Measurements from ENCODE around the gene ZNF343. TPM values are rescaled to one million over a fixed set of nuclear protein-coding genes. Genes with fewer than 3 reads are reported as not detected.

The ZNF343 gene
- total RNA-seq, 1 experiment from 2014 or later, result 12.0 TPM

- Histone ChIP-seq H3K36me3 (ENCODE audit: control insufficient read depth in 1 of 2, insufficient read depth in 2 of 2, low read length in 2 of 2) (no peaks in the 10 kb centered on the region), H3K79me2 (ENCODE audit: insufficient read depth, low read length) (no peaks in the 10 kb centered on the region), H3K9ac (ENCODE audit: low read length) (peak overlapping the region; percentile 79), H2AFZ (ENCODE audit: low read depth, low read length, poor library complexity, severe bottlenecking) (peak overlapping the region; percentile 55), H3K27ac (ENCODE audit: low read depth, low read length) (peak overlapping the region; percentile 52), H3K4me2 (ENCODE audit: low read length) (peak overlapping the region; percentile 94), H3K4me3 (replicated peaks in 1 of 2; ENCODE audit: low read depth in 1 of 2, low read length in 2 of 2) (peak overlapping the region; percentile 60 to 70), H4K20me1 (ENCODE audit: insufficient read depth) (no peaks in the 10 kb centered on the region), H3K27me3 (ENCODE audit: insufficient read depth, low read length) (no peaks in the 10 kb centered on the region), H3K4me1 (ENCODE audit: control insufficient read depth in 1 of 2, insufficient read depth in 2 of 2, low read length in 2 of 2) (peaks cover 3 to 23% of the 10 kb centered on the region in 2 experiments), H3K9me3 (ENCODE audit: control insufficient read depth in 1 of 2, insufficient read depth in 1 of 2, low read depth in 1 of 2, low read length in 2 of 2) (no peaks in the 10 kb centered on the region), H3K9me2 (ENCODE audit: insufficient read depth) (no peaks in the 10 kb centered on the region)
- DNase-seq (ENCODE audit: low read depth, low spot score) (no peak), ATAC-seq (peak; percentile 76)
- intact Hi-C loops (cut with micrococcal nuclease), result loop anchor here (5.0 kb wide), 1 partner anchor 122 kb away; no protein-coding TSS in a partner anchor
- TF ChIP-seq ZFX (IDR thresholded peaks at IDR 0.05), result peak; percentile 55; the same call in 1 of the 2 replicates
- TF ChIP-seq CEBPB (IDR thresholded peaks at IDR 0.05; ENCODE audit: low read depth), result no peak
- TF ChIP-seq POLR2AphosphoS5 (IDR thresholded peaks at IDR 0.05; ENCODE audit: low read depth, low read length), result peak; percentile 12; the same call in 1 of the 2 replicates
- TF ChIP-seq POLR2A (IDR thresholded peaks at IDR 0.05; ENCODE audit: borderline replicate concordance, extremely low read depth, insufficient read depth, insufficient read length), result peak; percentile 20
- TF ChIP-seq SP1 (IDR thresholded peaks at IDR 0.05; ENCODE audit: low read depth), result no peak
- no peak for TF ChIP-seq MAX (IDR thresholded peaks at IDR 0.05)
- ChIA-PET CTCF (interaction anchor here (0.6 to 3.7 kb wide), 9 partner anchors 10 to 122 kb away, joined by 3 to 28 read pairs (median 6); partner anchors contain the start of genes SNRPB, TMC2 and ZNF343), POLR2A (interaction anchor here (0.7 to 1.0 kb wide), 3 partner anchors 10 to 46 kb away, joined by 3 to 7 read pairs (median 3); no protein-coding TSS in a partner anchor), RAD21 (ENCODE audit: low non-redundant PET in 1 of 2, low total read pairs in 2 of 2, uncharacterized antibody in 2 of 2, unreplicated experiment in 2 of 2) (no interaction called here)
- TSS peak; percentile 69 for BruUV-seq (replicated peaks)
These were observed 16.2 kb upstream of the ZNF343 start for GRCh38 chr20:2524709-2525506.

DNA sequence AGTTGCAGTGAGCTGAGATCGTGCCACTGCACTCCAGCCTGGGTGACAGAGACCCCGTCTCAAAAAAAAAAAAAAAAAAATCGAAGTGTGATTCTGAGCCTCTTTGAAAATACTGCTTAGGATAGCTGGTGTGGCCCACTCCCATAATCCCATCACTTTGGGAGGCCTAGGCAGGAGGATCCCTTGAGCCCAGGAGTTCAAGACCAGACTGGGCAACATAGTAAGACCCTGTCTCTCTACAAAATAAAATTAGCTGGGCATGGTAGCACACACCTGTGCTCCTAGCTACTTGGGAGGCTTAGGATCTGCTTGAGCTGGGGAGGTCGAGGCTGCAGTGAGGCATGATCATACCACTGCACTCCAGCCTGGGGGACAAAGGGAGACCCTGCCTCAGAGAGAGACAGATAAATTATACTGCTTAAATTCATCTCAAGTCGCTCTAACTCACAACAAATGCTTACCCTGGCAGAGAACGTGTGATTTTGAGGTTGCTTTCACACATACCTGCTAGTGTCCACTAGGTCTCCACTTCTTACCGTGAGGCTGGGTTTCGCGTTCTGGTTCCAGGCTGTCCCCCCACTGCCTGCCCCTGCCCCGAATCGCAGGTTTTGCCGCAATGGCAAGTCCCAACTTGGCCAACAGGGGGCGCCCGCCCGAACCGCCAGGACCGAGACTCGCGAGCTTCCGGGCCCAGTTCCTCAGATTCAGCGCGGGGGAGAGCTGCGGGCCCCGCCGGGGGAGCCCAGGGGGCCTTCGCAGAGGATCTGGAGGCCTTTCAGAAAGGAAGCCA is 15.4 kb upstream of the ZNF343 start:
- Histone ChIP-seq H3K9me3 (ENCODE audit: control insufficient read depth in 1 of 2, insufficient read depth in 1 of 2, low read depth in 1 of 2, low read length in 2 of 2) (no peaks in the 10 kb centered on the region), H4K20me1 (ENCODE audit: insufficient read depth) (no peaks in the 10 kb centered on the region), H3K4me1 (ENCODE audit: control insufficient read depth in 1 of 2, insufficient read depth in 2 of 2, low read length in 2 of 2) (peaks cover 3 to 23% of the 10 kb centered on the region in 2 experiments), H3K4me2 (ENCODE audit: low read length) (peak overlapping the region; percentile 94), H3K9ac (ENCODE audit: low read length) (peak overlapping the region; percentile 79), H3K27me3 (ENCODE audit: insufficient read depth, low read length) (no peaks in the 10 kb centered on the region), H2AFZ (ENCODE audit: low read depth, low read length, poor library complexity, severe bottlenecking) (peak overlapping the region; percentile 55), H3K9me2 (ENCODE audit: insufficient read depth) (no peaks in the 10 kb centered on the region), H3K4me3 (replicated peaks in 1 of 2; ENCODE audit: low read depth in 1 of 2, low read length in 2 of 2) (peak overlapping the region; percentile 60 to 70), H3K79me2 (ENCODE audit: insufficient read depth, low read length) (no peaks in the 10 kb centered on the region), H3K36me3 (ENCODE audit: control insufficient read depth in 1 of 2, insufficient read depth in 2 of 2, low read length in 2 of 2) (no peaks in the 10 kb centered on the region), H3K27ac (ENCODE audit: low read depth, low read length) (peak overlapping the region; percentile 52)
- ChIA-PET RAD21 (ENCODE audit: low non-redundant PET in 1 of 2, low total read pairs in 2 of 2, uncharacterized antibody in 2 of 2, unreplicated experiment in 2 of 2) (no interaction called here), CTCF (interaction anchor here (0.6 to 3.7 kb wide), 14 partner anchors 8 to 1603 kb away, joined by 3 to 28 read pairs (median 4); partner anchors contain the start of genes SNRPB, TMC2 and ZNF343), POLR2A (interaction anchor here (0.8 to 1.0 kb wide), 3 partner anchors 9 to 53 kb away, joined by 3 to 7 read pairs (median 3); partner anchors contain the start of gene SNRPB)
- ATAC-seq, result peak; percentile 77
- BruUV-seq (replicated peaks), result no TSS peak
- TF ChIP-seq CTCF (IDR thresholded peaks at IDR 0.05 in 2 of 3, conservative IDR thresholded peaks at IDR 0.05 in 1 of 3; ENCODE audit: borderline replicate concordance in 1 of 3, insufficient read depth in 1 of 3, low read depth in 2 of 3, low read length in 2 of 3) (peak; percentile 60 to 98 (median 93)), TCF7L2 (IDR thresholded peaks at IDR 0.05; ENCODE audit: borderline replicate concordance, extremely low read depth, insufficient read depth, insufficient read length) (peak; percentile 7), POLR2AphosphoS5 (IDR thresholded peaks at IDR 0.05; ENCODE audit: low read depth, low read length) (peak; percentile 84), YY1 (IDR thresholded peaks at IDR 0.05; ENCODE audit: extremely low read depth, insufficient replicate concordance, low read depth, low read length) (peak; percentile 56), RAD21 (IDR thresholded peaks at IDR 0.05; ENCODE audit: low read depth) (peak; percentile 47; the same call in 1 of the 2 replicates), EZH2 (IDR thresholded peaks at IDR 0.05) (no peak), CBX3 (IDR thresholded peaks at IDR 0.05; ENCODE audit: low read depth) (peak; percentile 34; the same call in 1 of the 2 replicates), MAX (IDR thresholded peaks at IDR 0.05) (no peak), POLR2A (IDR thresholded peaks at IDR 0.05; ENCODE audit: borderline replicate concordance, extremely low read depth, insufficient read depth, insufficient read length) (peak; percentile 57)
- intact Hi-C loops (cut with micrococcal nuclease), result loop anchor here (5.0 kb wide), 1 partner anchor 123 kb away; no protein-coding TSS in a partner anchor
- DNase-seq (ENCODE audit: low read depth, low spot score), result peak; percentile 52
